ENCODE data around the gene CCDC146. TPM values are rescaled to one million over a fixed set of nuclear protein-coding genes. Genes with fewer than 3 reads are reported as not detected.

The CCDC146 gene
- total and polyA plus RNA-seq, 10 of the 15 experiments (the other 5 are each of a cell fraction or from before 2014, with no cell fraction given) = 0.28 to 5.3 (median 1.3) TPM

GRCh38 chr7:77308792-77309191 lies 186.4 kb downstream of the CCDC146 start:
- RAD21 ChIA-PET (ENCODE audit: unreplicated experiment) = no interaction called here
- no peak for DNase-seq (ENCODE audit: low read depth, low spot score)
- intact Hi-C loops (cut with micrococcal nuclease; ENCODE audit: unreplicated experiment) (no loop called here), in situ Hi-C loops (cut with MboI) (no loop called here)
- SMC1A ChIA-PET (ENCODE audit: uncharacterized antibody, unreplicated experiment) = no interaction called here
- no peak overlapping the region for H3K4me2 ChIP-seq (ENCODE audit: control insufficient read depth, insufficient read depth)
- no peaks in the 10 kb centered on the region for H4K20me1 ChIP-seq (ENCODE audit: control insufficient read depth, insufficient read depth)
- H3K27ac ChIP-seq (ENCODE audit: control insufficient read depth, insufficient read depth) = no peak overlapping the region
- no peak overlapping the region for H3K4me3 ChIP-seq
- BruUV-seq (replicated peaks) = no TSS peak
- H2AFZ ChIP-seq (ENCODE audit: control insufficient read depth, low read depth, low read length) = no peak overlapping the region
- H3K79me2 ChIP-seq (ENCODE audit: control insufficient read depth, insufficient read depth, low read length) = no peaks in the 10 kb centered on the region
- H3K27me3 ChIP-seq (replicated peaks in 1 of 2; ENCODE audit: control insufficient read depth in 2 of 2, insufficient read depth in 2 of 2, low read length in 1 of 2) = no peaks in the 10 kb centered on the region
- FAIRE-seq = no peak
- POLR2A ChIA-PET = interaction anchor here (1.3 kb wide), 1 partner anchor 13 kb away, joined by 3 read pairs; no protein-coding TSS in a partner anchor
- no peaks in the 10 kb centered on the region for H3K4me1 ChIP-seq (ENCODE audit: control insufficient read depth, insufficient read depth, low read length)
- H3K9me3 ChIP-seq (replicated peaks; ENCODE audit: control insufficient read depth, insufficient read depth, low read length) = no peaks in the 10 kb centered on the region
- TF ChIP-seq NFYA (IDR thresholded peaks at IDR 0.05; ENCODE audit: borderline replicate concordance, low read depth, low read length) (no peak), MAX (IDR thresholded peaks at IDR 0.05; ENCODE audit: low read depth, low read length) (no peak), KLF5 (IDR thresholded peaks at IDR 0.05; ENCODE audit: partially characterized antibody) (no peak), MYC (IDR thresholded peaks at IDR 0.05; ENCODE audit: insufficient read depth, insufficient read length, insufficient replicate concordance, low read length, severe bottlenecking) (no peak), ZBTB4 (CRISPR knock-in tag; IDR thresholded peaks at IDR 0.05) (no peak), USF2 (IDR thresholded peaks at IDR 0.05; ENCODE audit: borderline replicate concordance, low read depth, low read length) (no peak), MLLT1 (IDR thresholded peaks at IDR 0.05) (no peak), EGR1 (IDR thresholded peaks at IDR 0.05; ENCODE audit: borderline replicate concordance in 1 of 2, low read depth in 2 of 2, low read length in 2 of 2) (no peak), SMARCA5 (IDR thresholded peaks at IDR 0.05) (no peak), CHD4 (IDR thresholded peaks at IDR 0.05) (no peak), ELK1 (IDR thresholded peaks at IDR 0.05; ENCODE audit: low read depth, low read length) (no peak), BCLAF1 (IDR thresholded peaks at IDR 0.05) (no peak), ZNF622 (IDR thresholded peaks at IDR 0.05) (no peak)
- no peak for ATAC-seq
- H3K9ac ChIP-seq (ENCODE audit: control insufficient read depth, insufficient read depth, low read length) = no peak overlapping the region
- CTCF ChIA-PET = no interaction called here
- H3K36me3 ChIP-seq (ENCODE audit: control insufficient read depth in 2 of 2, insufficient read depth in 2 of 2, low read length in 1 of 2) = peaks cover 0 to 4% of the 10 kb centered on the region in 2 experiments; a peak in 1 of 4 replicates
- WGBS (ENCODE audit: insufficient coverage, insufficient replicate concordance, low lambda C conversion rate, missing lambda C conversion rate) = 27% methylated on average over 4 of the region's 4 CpGs

Data from GM12878 (cell line).